IMR-90 (cell line): ENCODE data around the gene IL19. TPM values are rescaled to one million over a fixed set of nuclear protein-coding genes. Genes with fewer than 3 reads are reported as not detected.

Experiments
- ATAC-seq: fragments of 200-7000 bp; cut with Tn5 transposase; 2 replicates; pipeline ENCODE4 v1.9.1; 2020; ENCODE audit warnings: low read depth, mild to moderate bottlenecking, moderate library complexity
- BruUV-seq: library from RNA; stranded (reverse); fragments of 400-500 nt; replicated peaks from 2 replicates; lab custom pipeline; 2021; lab: Mats Ljungman, UMichigan
- CTCF ChIA-PET: fragments of 300-600 bp; formaldehyde crosslinking; extraction: SDS; loops from one replicate; lab custom pipeline; 2021; ENCODE audit warnings: antibody characterized with exemption; lab: Yijun Ruan, JAX
- POLR2A ChIA-PET: fragments of 300-600 bp; sonication (Branson Sonifier 250); formaldehyde crosslinking; loops from one replicate; lab custom pipeline; 2022; ENCODE audit warnings: antibody characterized with exemption; ENCODE audit not compliant: unreplicated experiment; lab: Charles Lee
- DNase-seq: peaks from one replicate; pipeline ENCODE4 v3.0.0; 2013
- H2AFZ ChIP-seq: replicated peaks from 2 replicates; pipeline ENCODE3; 2013; ENCODE audit warnings: low read length, mild to moderate bottlenecking; ENCODE audit not compliant: poor library complexity
- H2AK5ac ChIP-seq: 2 replicates; pipeline ENCODE4 v1.6.1; 2013; ENCODE audit warnings: low read depth, low read length, inconsistent platforms
- H2AK9ac ChIP-seq: replicated peaks from 2 replicates; pipeline ENCODE3; 2013; ENCODE audit warnings: mild to moderate bottlenecking, low read depth, low read length, moderate library complexity; ENCODE audit not compliant: poor library complexity
- H2BK120ac ChIP-seq: 2 replicates; pipeline ENCODE4 v1.6.1; 2013; ENCODE audit warnings: low read depth, low read length, inconsistent platforms
- H2BK15ac ChIP-seq: 3 replicates; pipeline ENCODE4 v1.6.1; 2013; ENCODE audit warnings: low read depth, low read length, inconsistent platforms
- H2BK20ac ChIP-seq: 2 replicates; pipeline ENCODE4 v1.6.1; 2013; ENCODE audit warnings: low read depth, mild to moderate bottlenecking, inconsistent platforms, low read length, moderate library complexity
- H2BK5ac ChIP-seq: 2 replicates; pipeline ENCODE4 v1.6.1; 2013; ENCODE audit warnings: mild to moderate bottlenecking, low read depth, low read length, inconsistent platforms; ENCODE audit not compliant: poor library complexity, severe bottlenecking
- H3K14ac ChIP-seq: replicated peaks from 2 replicates; pipeline ENCODE4 v1.6.1; 2013; ENCODE audit warnings: low read depth, low read length, inconsistent platforms
- H3K18ac ChIP-seq: 2 replicates; pipeline ENCODE4 v1.6.1; 2013; ENCODE audit warnings: low read depth, low read length, control low read depth
- H3K23ac ChIP-seq: 2 replicates; pipeline ENCODE4 v1.6.1; 2013; ENCODE audit warnings: low read depth, low read length, inconsistent platforms
- H3K27ac ChIP-seq: 2 replicates; pipeline ENCODE4 v1.5.1; 2013; ENCODE audit warnings: mild to moderate bottlenecking, control low read depth, low read length; ENCODE audit not compliant: insufficient read depth
- H3K27me3 ChIP-seq: 2 replicates; pipeline ENCODE4 v1.6.1; 2013; ENCODE audit warnings: low read length; ENCODE audit not compliant: control insufficient read depth, insufficient read depth
- H3K36me3 ChIP-seq: 2 replicates; pipeline ENCODE4 v1.6.1; 2013; ENCODE audit warnings: low read length, mixed read lengths; ENCODE audit not compliant: control insufficient read depth, insufficient read depth
- H3K4ac ChIP-seq: 2 replicates; pipeline ENCODE4 v1.6.1; 2013; ENCODE audit warnings: low read depth, low read length, inconsistent platforms
- H3K4me1 ChIP-seq: 2 replicates; pipeline ENCODE4 v1.6.1; 2013; ENCODE audit warnings: low read length, mixed read lengths; ENCODE audit not compliant: control insufficient read depth, insufficient read depth
- H3K4me2 ChIP-seq: 2 replicates; pipeline ENCODE4 v1.6.1; 2013; ENCODE audit warnings: low read depth, mild to moderate bottlenecking, control low read depth, low read length, moderate library complexity
- H3K4me3 ChIP-seq: 2 replicates; pipeline ENCODE4 v1.5.1; 2013; ENCODE audit warnings: low read depth, mild to moderate bottlenecking, control low read depth, low read length, moderate library complexity; ENCODE audit not compliant: insufficient read depth
- H3K56ac ChIP-seq: 2 replicates; pipeline ENCODE4 v1.6.1; 2013; ENCODE audit warnings: low read length, inconsistent platforms; ENCODE audit not compliant: insufficient read depth; ENCODE audit errors: extremely low read depth
- H3K79me1 ChIP-seq, 2 experiments: 2 replicates each; pipeline ENCODE4 v1.6.1; 2013; ENCODE audit warnings: low read length in 2 of 2, inconsistent platforms in 1 of 2, low read depth in 1 of 2
- H3K9ac ChIP-seq: 2 replicates; pipeline ENCODE4 v1.6.1; 2013; ENCODE audit warnings: low read depth, low read length, control low read depth
- H3K9me1 ChIP-seq: 2 replicates; pipeline ENCODE4 v1.6.1; 2013; ENCODE audit warnings: low read length, inconsistent platforms; ENCODE audit not compliant: insufficient read depth
- H3K9me3 ChIP-seq: 2 replicates; pipeline ENCODE4 v1.6.1; 2013; ENCODE audit warnings: low read length; ENCODE audit not compliant: control insufficient read depth, insufficient read depth
- H4K20me1 ChIP-seq: 2 replicates; pipeline ENCODE4 v1.6.1; 2013; ENCODE audit warnings: low read length, inconsistent platforms; ENCODE audit not compliant: insufficient read depth
- H4K5ac ChIP-seq: 2 replicates; pipeline ENCODE4 v1.6.1; 2013; ENCODE audit warnings: mild to moderate bottlenecking, low read depth, low read length, control low read depth
- H4K8ac ChIP-seq, 2 experiments: 2 replicates each; pipeline ENCODE4 v1.6.1; 2013; ENCODE audit warnings: low read depth in 2 of 2, low read length in 2 of 2, control low read depth in 1 of 2, inconsistent platforms in 1 of 2
- H4K91ac ChIP-seq: 2 replicates; pipeline ENCODE4 v1.6.1; 2013; ENCODE audit warnings: low read depth, low read length, inconsistent platforms; ENCODE audit not compliant: insufficient read depth
- CEBPB ChIP-seq: IDR thresholded peaks from 2 replicates; pipeline ENCODE4 v1.6.1; 2012; ENCODE audit warnings: low read depth, low read length, improper control_type of control experiment
- ELK1 ChIP-seq: fragments of 150-350 bp; IDR thresholded peaks from 2 replicates; pipeline ENCODE4 v1.6.1; 2016; ENCODE audit warnings: low read depth, mild to moderate bottlenecking, low read length, moderate library complexity, borderline replicate concordance
- MAZ ChIP-seq: IDR thresholded peaks from 2 replicates; pipeline ENCODE4 v1.6.1; 2012; ENCODE audit warnings: low read depth, mild to moderate bottlenecking, low read length, improper control_type of control experiment, moderate library complexity, borderline replicate concordance
- NFE2L2 ChIP-seq: fragments of 150-350 bp; IDR thresholded peaks from 2 replicates; pipeline ENCODE4 v1.6.1; 2016; ENCODE audit warnings: low read depth, mild to moderate bottlenecking, low read length
- POLR2A ChIP-seq: IDR thresholded peaks from 2 replicates; pipeline ENCODE4 v1.6.1; 2012; ENCODE audit warnings: mild to moderate bottlenecking, low read depth, low read length
- RAD21 ChIP-seq: IDR thresholded peaks from 2 replicates; pipeline ENCODE4 v1.6.1; 2012; ENCODE audit warnings: low read length, improper control_type of control experiment
- RCOR1 ChIP-seq: IDR thresholded peaks from 2 replicates; pipeline ENCODE4 v1.6.1; 2012; ENCODE audit warnings: mild to moderate bottlenecking, low read length, improper control_type of control experiment; ENCODE audit not compliant: insufficient replicate concordance
- RFX5 ChIP-seq: IDR thresholded peaks from 2 replicates; pipeline ENCODE4 v1.8.0; 2012; ENCODE audit warnings: low read depth, mild to moderate bottlenecking, low read length, moderate library complexity
- SMC3 ChIP-seq: fragments of 150-350 bp; IDR thresholded peaks from 2 replicates; pipeline ENCODE4 v1.6.1; 2016; ENCODE audit warnings: low read depth, mild to moderate bottlenecking, antibody characterized with exemption, low read length, moderate library complexity
- WGBS, 2 experiments: methylation state at CpG; one replicate each; pipeline versions ENCODE4 v1.1.5 to v1.1.7; 2013; ENCODE audit warnings: missing lambda C conversion rate in 2 of 2; ENCODE audit not compliant: insufficient read length in 1 of 2; ENCODE audit errors: extremely low coverage in 2 of 2; 5-methylcytosine and 5-hydroxymethylcytosine counted together
- dilution Hi-C: fragments of 300-500 bp; cut with HindIII; formaldehyde crosslinking; loops from one replicate; pipeline ENCODE4 v1.14.3; 2018; ENCODE audit warnings: low sequenced_read_pairs; ENCODE audit not compliant: unreplicated experiment
- in situ Hi-C: fragments of 300-500 bp; cut with MboI; formaldehyde crosslinking; loops from 3 replicates; pipeline ENCODE4 v1.14.3; 2019; ENCODE audit warnings: low sequenced_read_pairs, inconsistent platforms, mixed read lengths
- intact Hi-C: fragments of 100-400 bp; cut with micrococcal nuclease; formaldehyde crosslinking; loops from 2 replicates; pipeline ENCODE4 v1.10.0; 2022
- polyA plus RNA-seq, 3 experiments: library from polyadenylated mRNA; depleted of rRNA; stranded (reverse); fragments of >200 nt; gene quantifications; 2 replicates each; pipeline ENCODE4 v1.2.3, GENCODE V29; 2012; ENCODE audit warnings: low replicate concordance in 1 of 3
- total RNA-seq: library from RNA; depleted of rRNA; stranded (reverse); fragments of >200 nt; gene quantifications from 2 replicates; pipeline ENCODE4 v1.2.3, GENCODE V29; 2012
- TF ChIP-seq, protein P1 (sequence below): conservative IDR thresholded peaks from 2 replicates; pipeline ENCODE4 v1.5.1; 2012; ENCODE audit warnings: mild to moderate bottlenecking, low read depth, low read length, improper control_type of control experiment

IL19 gene
- total and polyA plus RNA-seq, 2 of the 4 experiments (the other 2 are of a cell fraction) = not detected

- H2BK15ac ChIP-seq = no peak overlapping the region
- TF ChIP-seq SMC3 = no peak
- TF ChIP-seq RFX5 = no peak
- TF ChIP-seq CEBPB = no peak
- TF ChIP-seq RCOR1 = no peak
- no peak for TF ChIP-seq NFE2L2
- TF ChIP-seq POLR2A = no peak
- no peak for TF ChIP-seq MAZ
- TF ChIP-seq RAD21 = no peak
- TF ChIP-seq, protein P1, sequence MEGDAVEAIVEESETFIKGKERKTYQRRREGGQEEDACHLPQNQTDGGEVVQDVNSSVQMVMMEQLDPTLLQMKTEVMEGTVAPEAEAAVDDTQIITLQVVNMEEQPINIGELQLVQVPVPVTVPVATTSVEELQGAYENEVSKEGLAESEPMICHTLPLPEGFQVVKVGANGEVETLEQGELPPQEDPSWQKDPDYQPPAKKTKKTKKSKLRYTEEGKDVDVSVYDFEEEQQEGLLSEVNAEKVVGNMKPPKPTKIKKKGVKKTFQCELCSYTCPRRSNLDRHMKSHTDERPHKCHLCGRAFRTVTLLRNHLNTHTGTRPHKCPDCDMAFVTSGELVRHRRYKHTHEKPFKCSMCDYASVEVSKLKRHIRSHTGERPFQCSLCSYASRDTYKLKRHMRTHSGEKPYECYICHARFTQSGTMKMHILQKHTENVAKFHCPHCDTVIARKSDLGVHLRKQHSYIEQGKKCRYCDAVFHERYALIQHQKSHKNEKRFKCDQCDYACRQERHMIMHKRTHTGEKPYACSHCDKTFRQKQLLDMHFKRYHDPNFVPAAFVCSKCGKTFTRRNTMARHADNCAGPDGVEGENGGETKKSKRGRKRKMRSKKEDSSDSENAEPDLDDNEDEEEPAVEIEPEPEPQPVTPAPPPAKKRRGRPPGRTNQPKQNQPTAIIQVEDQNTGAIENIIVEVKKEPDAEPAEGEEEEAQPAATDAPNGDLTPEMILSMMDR = no peak
- TF ChIP-seq ELK1 = no peak
- no peak overlapping the region for H4K5ac ChIP-seq
- H3K4ac ChIP-seq = no peak overlapping the region
- H3K4me2 ChIP-seq = no peak overlapping the region
- H3K79me1 ChIP-seq = no peaks in the 10 kb centered on the region
- H2BK5ac ChIP-seq = no peak overlapping the region
- H4K91ac ChIP-seq = no peak overlapping the region
- no peak overlapping the region for H2BK20ac ChIP-seq
- no peak overlapping the region for H3K27ac ChIP-seq
- H2AK5ac ChIP-seq = no peak overlapping the region
- no peaks in the 10 kb centered on the region for H3K36me3 ChIP-seq
- no peak overlapping the region for H3K14ac ChIP-seq
- H3K4me1 ChIP-seq = no peaks in the 10 kb centered on the region
- H3K4me3 ChIP-seq = no peak overlapping the region
- CTCF ChIA-PET = interaction anchor here (0.9 kb wide), 1 partner anchor 15 kb away, joined by 3 read pairs; the partner anchor contains the start of gene IL20
- H3K23ac ChIP-seq = no peak overlapping the region
- H4K8ac ChIP-seq = no peak overlapping the region
- no peak overlapping the region for H2AK9ac ChIP-seq
- no peaks in the 10 kb centered on the region for H4K20me1 ChIP-seq
- dilution Hi-C loops = no loop called here
- no peak for DNase-seq
- BruUV-seq = no TSS peak
- in situ Hi-C loops = no loop called here
- POLR2A ChIA-PET = no interaction called here
- no CpG with 5 or more reads among the region's 3 CpGs for WGBS, 2 experiments
- no peak overlapping the region for H2BK120ac ChIP-seq
- H3K18ac ChIP-seq = no peak overlapping the region
- peaks cover 10% of the 10 kb centered on the region for H3K9me3 ChIP-seq
- no peaks in the 10 kb centered on the region for H3K27me3 ChIP-seq
- intact Hi-C loops = no loop called here
- no peak overlapping the region for H2AFZ ChIP-seq
- no peak overlapping the region for H3K9ac ChIP-seq
- H3K9me1 ChIP-seq = no peaks in the 10 kb centered on the region
- no peak overlapping the region for H3K56ac ChIP-seq
- no peak for ATAC-seq
Measured at GRCh38 chr1:206880314-206880713, 109.7 kb downstream of the IL19 start.
